HG03558 (cell line): Measurements from ENCODE around the gene ATP9A.
"Not testable (repeated sequence)": the region's sequence is repeated elsewhere in the genome, so short reads cannot be mapped to it uniquely, and the experiment has no call there.

Experiments
- ATAC-seq: cut with Tn5 transposase; IDR thresholded peaks from one replicate; pipeline ENCODE4 v1.9.1; 2021; ENCODE audit warnings: moderate number of reproducible peaks; ENCODE audit not compliant: unreplicated experiment; ENCODE audit errors: extremely low read depth

ATP9A gene

GRCh38 chr20:51665543-51666118 is 102.6 kb downstream of the ATP9A start:
- ATAC-seq: no peak

GRCh38 chr20:51661609-51662178 is 106.5 kb downstream of the ATP9A start:
- no peak for ATAC-seq

- ATAC-seq: no peak
Measured at GRCh38 chr20:51660672-51661608, 107.2 kb downstream of the ATP9A start.

GRCh38 chr20:51659491-51660050 is 108.6 kb downstream of the ATP9A start:
- ATAC-seq: no peak

- no peak for ATAC-seq
Measured at GRCh38 chr20:51656726-51657260, 111.4 kb downstream of the ATP9A start.

GRCh38 chr20:51656089-51656488 is 112.1 kb downstream of the ATP9A start:
- not testable (repeated sequence) for ATAC-seq

- ATAC-seq: no peak
Measured at GRCh38 chr20:51654495-51654894, 113.7 kb downstream of the ATP9A start.

GRCh38 chr20:51654060-51654459 is 114.1 kb downstream of the ATP9A start:
- ATAC-seq: no peak

- ATAC-seq: no peak
Measured at GRCh38 chr20:51653226-51653625, 115.0 kb downstream of the ATP9A start.

- no peak for ATAC-seq
Measured at GRCh38 chr20:51651921-51652549, 116.2 kb downstream of the ATP9A start.

GRCh38 chr20:51650685-51651134 is 117.5 kb downstream of the ATP9A start:
- no peak for ATAC-seq

GRCh38 chr20:51648571-51648947 is 119.6 kb downstream of the ATP9A start:
- no peak for ATAC-seq

- no peak for ATAC-seq
Measured at GRCh38 chr20:51647674-51648570, 120.3 kb downstream of the ATP9A start.

- not testable (repeated sequence) for ATAC-seq
Measured at GRCh38 chr20:51643810-51644209, 124.4 kb downstream of the ATP9A start.

GRCh38 chr20:51643390-51643789 is 124.8 kb downstream of the ATP9A start:
- ATAC-seq: no peak

GRCh38 chr20:51641866-51642265 is 126.3 kb downstream of the ATP9A start:
- no peak for ATAC-seq

GRCh38 chr20:51640743-51641142 is 127.4 kb downstream of the ATP9A start:
- ATAC-seq: no peak

GRCh38 chr20:51639206-51639832 is 128.9 kb downstream of the ATP9A start:
- no peak for ATAC-seq

- ATAC-seq: no peak
Measured at GRCh38 chr20:51637241-51637640, 130.9 kb downstream of the ATP9A start.
